ENCODE results near the gene PRF1.

- no peak for TF ChIP-seq CTCF (IDR thresholded peaks at IDR 0.05)
- TF ChIP-seq POLR2A (IDR thresholded peaks at IDR 0.05), result no peak
Measured at GRCh38 chr10:70560511-70560941, 42.0 kb downstream of the PRF1 start.
